Liver (tissue), 9 donors: ENCODE measurements around the gene RBMS3. TPM values are rescaled to one million over a fixed set of nuclear protein-coding genes. Genes with fewer than 3 reads are reported as not detected.

Source experiments
- DNase-seq: peaks from one replicate; pipeline ENCODE4 v3.0.0-alpha.2; 2017; ENCODE audit warnings: low spot score
- H3K27ac ChIP-seq, 2 donors: one replicate each; pipeline ENCODE4 v1.7.0; 2013; ENCODE audit warnings: inconsistent platforms in 2 of 2, low read length in 2 of 2, control low read depth in 1 of 2, low read depth in 1 of 2, mild to moderate bottlenecking in 1 of 2
- H3K27me3 ChIP-seq, 4 donors: one replicate each; pipeline versions ENCODE4 v1.6.1 to v1.7.0; 2013; ENCODE audit warnings: low read length in 3 of 4, inconsistent platforms in 1 of 4, mild to moderate bottlenecking in 1 of 4, moderate library complexity in 1 of 4; ENCODE audit not compliant: control insufficient read depth in 4 of 4, insufficient read depth in 4 of 4
- H3K36me3 ChIP-seq, 4 donors: one replicate each; pipeline versions ENCODE4 v1.6.1 to v1.7.0; 2013; ENCODE audit warnings: low read length in 3 of 4, mild to moderate bottlenecking in 3 of 4, low read depth in 1 of 4, moderate library complexity in 1 of 4; ENCODE audit not compliant: control insufficient read depth in 4 of 4, insufficient read depth in 3 of 4
- H3K4me1 ChIP-seq, 4 donors: one replicate each; pipeline versions ENCODE4 v1.6.1 to v1.7.0; 2013; ENCODE audit warnings: low read length in 3 of 4, mild to moderate bottlenecking in 3 of 4, moderate library complexity in 1 of 4; ENCODE audit not compliant: control insufficient read depth in 4 of 4, insufficient read depth in 4 of 4
- H3K4me3 ChIP-seq, 3 donors: one replicate each; pipeline versions ENCODE4 v1.6.1 to v1.7.0; 2013; ENCODE audit warnings: low read length in 3 of 3, control low read depth in 1 of 3, low read depth in 1 of 3, mild to moderate bottlenecking in 1 of 3
- H3K9ac ChIP-seq, 2 donors: one replicate each; pipeline ENCODE4 v1.7.0; 2013; ENCODE audit warnings: low read length in 2 of 2, mild to moderate bottlenecking in 2 of 2, moderate library complexity in 2 of 2, control low read depth in 1 of 2, low read depth in 1 of 2
- H3K9me3 ChIP-seq, 4 donors: one replicate each; pipeline versions ENCODE4 v1.6.1 to v1.7.0; 2013; ENCODE audit warnings: low read length in 3 of 4; ENCODE audit not compliant: control insufficient read depth in 4 of 4
- EGR1 ChIP-seq, 2 donors: IDR thresholded peaks; 2 replicates each; pipeline ENCODE4 v1.6.1; 2016 to 2018; ENCODE audit warnings: antibody characterized with exemption in 2 of 2, low read depth in 2 of 2
- FOXA1 ChIP-seq: IDR thresholded peaks from 2 replicates; pipeline ENCODE4 v1.6.1; 2016; ENCODE audit warnings: antibody characterized with exemption
- FOXA2 ChIP-seq: IDR thresholded peaks from 2 replicates; pipeline ENCODE4 v1.6.1; 2016; ENCODE audit warnings: antibody characterized with exemption
- GABPA ChIP-seq, 2 donors: IDR thresholded peaks in 1 of 2; conservative IDR thresholded peaks in 1 of 2; 2 replicates each; pipeline ENCODE4 v1.6.1; 2016; ENCODE audit warnings: antibody characterized with exemption in 2 of 2, mild to moderate bottlenecking in 1 of 2, moderate library complexity in 1 of 2
- HNF4A ChIP-seq, 2 donors: conservative IDR thresholded peaks; 2 replicates each; pipeline ENCODE4 v1.6.1; 2016; ENCODE audit warnings: antibody characterized with exemption in 2 of 2, mild to moderate bottlenecking in 2 of 2
- HNF4G ChIP-seq: IDR thresholded peaks from 2 replicates; pipeline ENCODE4 v1.6.1; 2016; ENCODE audit warnings: antibody characterized with exemption
- JUND ChIP-seq, 2 donors: IDR thresholded peaks; 2 replicates each; pipeline ENCODE4 v1.6.1; 2016; ENCODE audit warnings: antibody characterized with exemption in 2 of 2
- NR2F2 ChIP-seq: IDR thresholded peaks from 2 replicates; pipeline ENCODE4 v1.6.1; 2016; ENCODE audit warnings: antibody characterized with exemption
- RAD21 ChIP-seq, 2 donors: IDR thresholded peaks; 2 replicates each; pipeline ENCODE4 v1.6.1; 2016; ENCODE audit warnings: antibody characterized with exemption in 2 of 2, mild to moderate bottlenecking in 2 of 2
- RXRA ChIP-seq, 2 donors: IDR thresholded peaks; 2 replicates each; pipeline ENCODE4 v1.6.1; 2017 to 2018; ENCODE audit warnings: antibody characterized with exemption in 2 of 2, mild to moderate bottlenecking in 1 of 2
- SP1 ChIP-seq: IDR thresholded peaks from 2 replicates; pipeline ENCODE4 v1.6.1; 2018; ENCODE audit warnings: antibody characterized with exemption, mild to moderate bottlenecking
- TAF1 ChIP-seq: conservative IDR thresholded peaks from 2 replicates; pipeline ENCODE4 v1.6.1; 2016; ENCODE audit warnings: antibody characterized with exemption, mild to moderate bottlenecking
- YY1 ChIP-seq: IDR thresholded peaks from 2 replicates; pipeline ENCODE4 v1.6.1; 2016; ENCODE audit warnings: antibody characterized with exemption, mild to moderate bottlenecking
- polyA plus RNA-seq, 2 donors: library from polyadenylated mRNA; stranded (reverse) in 1 of 2; unstranded in 1 of 2; fragments of 200-250 nt in 1 of 2; fragments of >200 nt in 1 of 2; fragmentation: Nextera tagmentation in 1 of 2; extraction: Ambion mirVana in 1 of 2; gene quantifications; one replicate each; pipeline versions ENCODE4 v1.2.1 to v1.2.3, GENCODE V29; 2013 to 2015
- total RNA-seq, 2 donors: library from RNA; depleted of rRNA; stranded (reverse); fragments of >200 nt; gene quantifications; one replicate each; pipeline ENCODE4 v1.2.3, GENCODE V29; 2014
- TF ChIP-seq, protein P1 (sequence below): fragments of 150-350 bp; IDR thresholded peaks from 2 replicates; pipeline ENCODE4 v1.5.1; 2017; ENCODE audit warnings: improper control_type of control experiment, low read depth, low read length; ENCODE audit not compliant: missing input control
- TF ChIP-seq, protein P2 (sequence below): IDR thresholded peaks from 2 replicates; pipeline ENCODE4 v1.6.1; 2016; ENCODE audit warnings: antibody characterized with exemption
- TF ChIP-seq, protein P3 (sequence below): IDR thresholded peaks from 2 replicates; pipeline ENCODE4 v1.6.1; 2016; ENCODE audit warnings: antibody characterized with exemption
- TF ChIP-seq, protein P4 (sequence below): IDR thresholded peaks from 2 replicates; pipeline ENCODE4 v1.6.1; 2016; ENCODE audit warnings: antibody characterized with exemption, mild to moderate bottlenecking
- TF ChIP-seq, protein P5 (sequence below): IDR thresholded peaks from 2 replicates; pipeline ENCODE4 v1.6.1; 2016; ENCODE audit warnings: antibody characterized with exemption
- donor health status: healthy.
- donor health status: healthy.
- donor health status: healthy.
- donor health status: healthy.
- donor health status: healthy.

Gene RBMS3
- total and polyA plus RNA-seq, 4 donors, result 1.2 to 14.9 (median 9.3) TPM

DNA sequence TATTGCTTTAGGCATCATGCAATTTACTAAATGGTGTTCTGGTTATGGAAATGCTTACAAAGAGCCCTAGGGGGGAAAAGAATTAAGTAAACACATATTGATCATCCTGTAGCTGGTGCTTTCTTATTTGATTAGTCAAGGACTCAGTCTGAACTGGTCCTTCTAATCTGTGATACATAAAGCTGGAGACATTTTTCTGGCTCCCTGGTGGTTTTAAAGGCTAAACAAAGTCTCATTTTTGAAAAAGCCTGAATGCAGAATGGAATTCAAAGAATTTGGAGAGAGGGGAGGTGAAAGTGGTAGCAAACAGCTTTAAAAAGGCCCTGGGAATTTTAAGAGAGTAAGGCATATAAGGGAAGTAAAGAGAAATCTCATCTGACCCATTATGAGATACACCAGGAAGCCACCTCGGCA, 149.7 kb downstream of the RBMS3 start (continued):
- TF ChIP-seq FOXA1 (no peak), RAD21 (IDR thresholded peaks at IDR 0.05) (no peak), HNF4G (no peak), TAF1 (no peak)

DNA sequence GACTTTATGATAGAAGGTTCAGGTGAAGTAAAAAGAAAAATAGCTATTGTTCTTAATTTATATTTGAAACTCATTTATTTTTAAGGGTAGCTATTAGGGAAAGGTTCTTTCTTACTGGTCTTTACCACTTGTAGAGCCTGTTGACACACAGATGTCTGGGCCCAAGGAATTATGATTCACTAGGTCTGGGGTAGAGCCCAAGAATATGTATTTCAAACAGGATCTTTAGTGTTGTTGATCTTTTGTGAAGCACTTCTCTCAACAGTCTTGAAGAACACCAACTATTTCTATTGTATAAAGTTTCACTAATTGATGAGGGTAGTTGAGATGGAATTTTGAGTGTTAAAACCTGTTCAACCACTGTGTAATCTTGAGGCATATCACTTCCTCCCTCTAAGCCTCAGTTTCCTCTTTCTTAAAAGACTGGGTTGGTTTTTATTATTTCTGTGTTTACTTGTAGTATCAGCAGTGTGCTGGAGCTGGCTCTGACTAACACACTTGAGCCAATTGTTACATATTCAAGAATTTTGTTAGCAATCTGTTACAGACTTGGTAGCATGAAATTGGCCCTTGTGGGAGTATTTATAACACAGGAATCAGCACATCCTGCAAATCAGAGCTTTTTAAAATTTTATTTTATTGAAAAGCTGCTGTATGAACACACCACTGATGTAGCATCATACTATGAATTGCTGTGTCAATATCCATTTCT, 155.9 kb downstream of the RBMS3 start:
- H3K9me3 ChIP-seq, result no peaks in the 10 kb centered on the region
- TF ChIP-seq NR2F2 (no peak), FOXA2 (no peak), YY1 (no peak), TAF1 (no peak), HNF4G (no peak), RAD21 (IDR thresholded peaks at IDR 0.05) (no peak), HNF4A (conservative IDR thresholded peaks at IDR 0.05) (no peak), EGR1 (IDR thresholded peaks at IDR 0.05; ENCODE audit: low read depth in 2 of 2) (no peak), GABPA (IDR thresholded peaks at IDR 0.05 in 1 of 2, conservative IDR thresholded peaks at IDR 0.05 in 1 of 2) (no peak), FOXA1 (no peak), SP1 (no peak), RXRA (IDR thresholded peaks at IDR 0.05) (no peak), JUND (IDR thresholded peaks at IDR 0.05) (no peak)
- TF ChIP-seq, protein P1, sequence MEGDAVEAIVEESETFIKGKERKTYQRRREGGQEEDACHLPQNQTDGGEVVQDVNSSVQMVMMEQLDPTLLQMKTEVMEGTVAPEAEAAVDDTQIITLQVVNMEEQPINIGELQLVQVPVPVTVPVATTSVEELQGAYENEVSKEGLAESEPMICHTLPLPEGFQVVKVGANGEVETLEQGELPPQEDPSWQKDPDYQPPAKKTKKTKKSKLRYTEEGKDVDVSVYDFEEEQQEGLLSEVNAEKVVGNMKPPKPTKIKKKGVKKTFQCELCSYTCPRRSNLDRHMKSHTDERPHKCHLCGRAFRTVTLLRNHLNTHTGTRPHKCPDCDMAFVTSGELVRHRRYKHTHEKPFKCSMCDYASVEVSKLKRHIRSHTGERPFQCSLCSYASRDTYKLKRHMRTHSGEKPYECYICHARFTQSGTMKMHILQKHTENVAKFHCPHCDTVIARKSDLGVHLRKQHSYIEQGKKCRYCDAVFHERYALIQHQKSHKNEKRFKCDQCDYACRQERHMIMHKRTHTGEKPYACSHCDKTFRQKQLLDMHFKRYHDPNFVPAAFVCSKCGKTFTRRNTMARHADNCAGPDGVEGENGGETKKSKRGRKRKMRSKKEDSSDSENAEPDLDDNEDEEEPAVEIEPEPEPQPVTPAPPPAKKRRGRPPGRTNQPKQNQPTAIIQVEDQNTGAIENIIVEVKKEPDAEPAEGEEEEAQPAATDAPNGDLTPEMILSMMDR, result no peak
- TF ChIP-seq, protein P2, sequence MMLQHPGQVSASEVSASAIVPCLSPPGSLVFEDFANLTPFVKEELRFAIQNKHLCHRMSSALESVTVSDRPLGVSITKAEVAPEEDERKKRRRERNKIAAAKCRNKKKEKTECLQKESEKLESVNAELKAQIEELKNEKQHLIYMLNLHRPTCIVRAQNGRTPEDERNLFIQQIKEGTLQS, result no peak
- TF ChIP-seq, protein P3, sequence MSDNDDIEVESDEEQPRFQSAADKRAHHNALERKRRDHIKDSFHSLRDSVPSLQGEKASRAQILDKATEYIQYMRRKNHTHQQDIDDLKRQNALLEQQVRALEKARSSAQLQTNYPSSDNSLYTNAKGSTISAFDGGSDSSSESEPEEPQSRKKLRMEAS, result no peak
- TF ChIP-seq, protein P4, sequence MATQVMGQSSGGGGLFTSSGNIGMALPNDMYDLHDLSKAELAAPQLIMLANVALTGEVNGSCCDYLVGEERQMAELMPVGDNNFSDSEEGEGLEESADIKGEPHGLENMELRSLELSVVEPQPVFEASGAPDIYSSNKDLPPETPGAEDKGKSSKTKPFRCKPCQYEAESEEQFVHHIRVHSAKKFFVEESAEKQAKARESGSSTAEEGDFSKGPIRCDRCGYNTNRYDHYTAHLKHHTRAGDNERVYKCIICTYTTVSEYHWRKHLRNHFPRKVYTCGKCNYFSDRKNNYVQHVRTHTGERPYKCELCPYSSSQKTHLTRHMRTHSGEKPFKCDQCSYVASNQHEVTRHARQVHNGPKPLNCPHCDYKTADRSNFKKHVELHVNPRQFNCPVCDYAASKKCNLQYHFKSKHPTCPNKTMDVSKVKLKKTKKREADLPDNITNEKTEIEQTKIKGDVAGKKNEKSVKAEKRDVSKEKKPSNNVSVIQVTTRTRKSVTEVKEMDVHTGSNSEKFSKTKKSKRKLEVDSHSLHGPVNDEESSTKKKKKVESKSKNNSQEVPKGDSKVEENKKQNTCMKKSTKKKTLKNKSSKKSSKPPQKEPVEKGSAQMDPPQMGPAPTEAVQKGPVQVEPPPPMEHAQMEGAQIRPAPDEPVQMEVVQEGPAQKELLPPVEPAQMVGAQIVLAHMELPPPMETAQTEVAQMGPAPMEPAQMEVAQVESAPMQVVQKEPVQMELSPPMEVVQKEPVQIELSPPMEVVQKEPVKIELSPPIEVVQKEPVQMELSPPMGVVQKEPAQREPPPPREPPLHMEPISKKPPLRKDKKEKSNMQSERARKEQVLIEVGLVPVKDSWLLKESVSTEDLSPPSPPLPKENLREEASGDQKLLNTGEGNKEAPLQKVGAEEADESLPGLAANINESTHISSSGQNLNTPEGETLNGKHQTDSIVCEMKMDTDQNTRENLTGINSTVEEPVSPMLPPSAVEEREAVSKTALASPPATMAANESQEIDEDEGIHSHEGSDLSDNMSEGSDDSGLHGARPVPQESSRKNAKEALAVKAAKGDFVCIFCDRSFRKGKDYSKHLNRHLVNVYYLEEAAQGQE, result no peak
- TF ChIP-seq, protein P5, sequence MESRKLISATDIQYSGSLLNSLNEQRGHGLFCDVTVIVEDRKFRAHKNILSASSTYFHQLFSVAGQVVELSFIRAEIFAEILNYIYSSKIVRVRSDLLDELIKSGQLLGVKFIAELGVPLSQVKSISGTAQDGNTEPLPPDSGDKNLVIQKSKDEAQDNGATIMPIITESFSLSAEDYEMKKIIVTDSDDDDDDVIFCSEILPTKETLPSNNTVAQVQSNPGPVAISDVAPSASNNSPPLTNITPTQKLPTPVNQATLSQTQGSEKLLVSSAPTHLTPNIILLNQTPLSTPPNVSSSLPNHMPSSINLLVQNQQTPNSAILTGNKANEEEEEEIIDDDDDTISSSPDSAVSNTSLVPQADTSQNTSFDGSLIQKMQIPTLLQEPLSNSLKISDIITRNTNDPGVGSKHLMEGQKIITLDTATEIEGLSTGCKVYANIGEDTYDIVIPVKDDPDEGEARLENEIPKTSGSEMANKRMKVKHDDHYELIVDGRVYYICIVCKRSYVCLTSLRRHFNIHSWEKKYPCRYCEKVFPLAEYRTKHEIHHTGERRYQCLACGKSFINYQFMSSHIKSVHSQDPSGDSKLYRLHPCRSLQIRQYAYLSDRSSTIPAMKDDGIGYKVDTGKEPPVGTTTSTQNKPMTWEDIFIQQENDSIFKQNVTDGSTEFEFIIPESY, result no peak
- DNase-seq, result no peak
- H3K27me3 ChIP-seq, result peaks cover 0 to 6% (median 0%) of the 10 kb centered on the region in 4 donors
- peaks cover 0 to 3% (median 0%) of the 10 kb centered on the region in 4 donors for H3K4me1 ChIP-seq
- no peak overlapping the region for H3K27ac ChIP-seq
- H3K36me3 ChIP-seq, result no peaks in the 10 kb centered on the region
- no peak overlapping the region for H3K4me3 ChIP-seq
- no peak overlapping the region for H3K9ac ChIP-seq
